HG02610 (cell line): ENCODE data around the gene SLC8A1.

ENCODE experiments used
- ATAC-seq: cut with Tn5 transposase; IDR thresholded peaks from one replicate; pipeline ENCODE4 v1.9.1; 2021; ENCODE audit warnings: mild to moderate bottlenecking, moderate library complexity; ENCODE audit not compliant: unreplicated experiment

Gene SLC8A1

DNA sequence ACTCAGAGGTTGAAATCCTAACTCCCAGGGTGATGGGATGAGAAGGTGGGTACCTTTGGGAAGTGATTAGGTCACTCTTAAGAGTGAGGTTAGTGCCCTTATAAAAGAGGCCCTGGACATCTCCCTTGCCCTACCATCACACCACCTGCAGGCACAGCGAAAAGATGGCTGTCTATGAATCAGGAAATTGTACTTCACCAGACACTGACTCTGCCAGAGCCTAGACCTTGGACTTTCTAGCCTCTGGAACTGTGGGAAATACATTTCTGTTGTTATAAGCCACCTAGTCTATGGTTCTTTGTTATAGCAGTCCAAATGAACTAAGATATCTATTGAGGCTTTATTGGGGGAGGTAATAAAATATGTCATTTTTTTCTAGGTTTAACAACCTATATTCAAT, 203.6 kb downstream of the SLC8A1 start:
- ATAC-seq = no peak

DNA sequence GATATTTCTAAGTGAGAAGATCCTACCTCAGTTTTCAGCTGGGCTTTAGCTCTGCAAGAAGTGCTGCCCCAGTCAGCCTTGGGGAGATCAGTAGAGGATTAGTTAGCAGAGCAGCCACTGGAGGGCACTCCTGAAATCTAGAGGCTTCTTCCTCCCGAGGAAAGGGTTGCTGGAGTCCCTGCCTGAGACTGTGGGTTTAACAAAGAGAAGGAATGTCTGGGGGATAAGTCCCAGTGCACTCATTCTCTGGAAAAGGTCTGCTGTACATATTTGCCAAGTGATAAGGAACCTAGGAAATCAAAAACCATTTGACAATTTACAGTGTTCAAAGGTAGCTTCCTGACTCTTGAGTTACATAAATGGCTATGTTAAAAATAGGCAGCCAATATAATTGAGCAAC, 207.2 kb downstream of the SLC8A1 start:
- ATAC-seq = peak; percentile 67

DNA sequence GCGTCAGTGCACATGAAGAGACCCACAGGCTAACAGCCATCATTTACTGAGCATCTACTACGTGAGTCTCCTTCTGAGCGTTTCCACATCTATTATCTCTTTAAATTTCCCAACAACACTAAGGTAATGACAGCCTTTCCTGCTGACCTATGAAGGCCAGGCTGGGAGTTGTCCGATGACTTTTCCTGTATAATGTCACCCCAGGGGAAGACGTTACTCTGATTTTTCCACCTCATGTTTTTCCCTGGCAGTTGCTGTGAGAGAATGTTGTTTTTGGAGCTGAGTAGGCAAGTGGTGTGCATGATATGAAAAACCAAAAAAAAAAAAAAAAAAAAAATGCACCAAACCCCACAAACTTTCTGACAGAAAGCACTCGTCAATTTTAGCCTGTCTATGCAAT, 207.6 kb downstream of the SLC8A1 start:
- ATAC-seq = no peak

DNA sequence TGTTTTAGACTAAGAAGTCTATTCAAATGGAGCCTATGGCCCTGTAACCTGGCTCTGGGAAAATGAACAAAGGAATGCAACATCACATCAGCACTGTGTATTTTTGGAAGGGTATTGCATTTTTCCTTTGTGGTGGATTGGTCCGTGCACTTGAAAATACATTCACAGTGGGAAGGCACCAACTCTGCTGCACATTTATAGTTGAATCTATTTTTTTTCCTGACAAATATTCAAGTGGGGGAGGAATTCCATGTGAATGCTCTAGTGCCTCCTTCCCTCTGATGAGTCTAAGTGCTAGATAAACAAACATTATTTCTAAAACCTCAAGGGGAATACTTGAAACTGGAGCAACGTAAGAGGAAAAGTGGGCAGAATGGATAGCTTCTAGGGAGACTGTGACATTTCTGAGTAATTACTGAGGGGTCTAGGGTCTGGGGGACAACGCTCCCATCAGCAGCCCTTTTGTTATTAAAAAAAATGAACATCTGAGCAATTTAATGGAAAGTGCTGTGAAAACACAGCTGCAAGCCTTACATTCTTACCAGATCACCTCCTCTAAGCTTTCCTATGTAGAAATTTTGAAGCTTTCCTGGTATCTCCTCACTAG, 208.2 kb downstream of the SLC8A1 start:
- no peak for ATAC-seq

DNA sequence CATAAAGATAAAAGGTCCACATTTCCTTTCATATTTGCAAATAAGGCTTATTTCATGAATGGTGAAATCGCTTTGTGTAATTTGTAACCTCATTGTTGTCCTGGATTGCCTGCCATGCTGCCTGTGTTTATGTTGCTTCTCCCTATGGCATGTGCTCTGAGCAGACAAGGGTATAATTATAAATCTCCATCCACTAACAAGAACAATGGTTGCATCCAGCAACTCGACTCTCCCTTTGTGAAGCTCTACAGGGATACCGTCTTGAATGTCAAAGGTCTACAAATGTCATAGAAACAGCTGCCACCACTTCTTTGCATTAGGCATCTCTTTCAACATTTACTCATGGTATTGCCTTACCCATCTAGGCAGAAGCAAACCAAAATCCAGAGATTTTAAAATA, 209.6 kb downstream of the SLC8A1 start:
- no peak for ATAC-seq

DNA sequence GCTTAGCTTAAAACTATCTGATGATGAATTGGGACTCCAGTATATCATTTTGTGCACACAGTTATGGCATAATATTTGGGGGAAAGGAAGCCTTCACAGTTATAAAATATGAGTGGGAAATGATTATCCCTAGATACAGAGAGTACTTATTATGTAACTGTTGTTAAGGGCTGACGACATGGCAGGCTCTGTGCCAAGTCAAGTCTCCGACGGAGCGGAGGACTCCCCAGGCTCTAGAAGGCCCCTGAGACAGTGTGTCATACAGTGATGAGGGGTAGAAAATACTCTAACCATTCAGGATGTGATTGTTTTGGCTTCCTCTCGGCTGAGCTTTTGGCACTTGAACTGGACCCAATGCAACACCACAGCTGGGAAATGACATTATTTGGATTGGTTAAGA, 211.8 kb downstream of the SLC8A1 start:
- no peak for ATAC-seq

DNA sequence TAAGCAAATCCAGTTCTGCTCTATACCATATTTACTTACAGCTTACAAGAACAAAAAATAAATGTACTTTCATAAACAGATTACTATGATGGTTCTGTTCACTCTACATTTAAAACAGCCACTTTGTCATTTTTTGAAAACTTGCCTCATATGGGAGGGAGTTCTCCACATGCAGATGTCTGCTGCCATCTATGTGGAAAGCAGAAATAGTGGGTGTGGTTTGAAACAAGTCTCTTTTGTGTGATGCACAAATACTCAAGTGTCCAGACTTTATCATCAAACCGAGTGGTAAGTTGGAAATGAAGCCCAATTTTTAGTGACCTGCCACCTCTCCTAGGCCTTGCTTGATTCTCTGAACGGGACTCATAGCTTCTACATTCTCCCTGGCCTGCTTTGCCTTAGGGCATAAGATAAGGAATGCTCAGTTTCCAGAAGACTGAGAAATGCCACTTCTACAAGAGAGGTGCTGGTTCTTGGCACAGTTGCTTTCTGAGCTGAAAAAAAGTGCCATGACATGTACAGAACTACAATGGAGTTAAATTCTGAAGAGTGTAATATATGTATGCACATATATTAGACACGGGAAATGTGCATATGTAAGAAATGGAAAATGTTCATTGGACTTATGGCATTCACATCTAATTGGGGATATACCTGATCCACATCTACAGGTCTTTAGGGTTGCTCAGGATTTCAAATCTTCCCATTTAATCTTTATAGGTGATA, 221.0 kb downstream of the SLC8A1 start:
- ATAC-seq = no peak

DNA sequence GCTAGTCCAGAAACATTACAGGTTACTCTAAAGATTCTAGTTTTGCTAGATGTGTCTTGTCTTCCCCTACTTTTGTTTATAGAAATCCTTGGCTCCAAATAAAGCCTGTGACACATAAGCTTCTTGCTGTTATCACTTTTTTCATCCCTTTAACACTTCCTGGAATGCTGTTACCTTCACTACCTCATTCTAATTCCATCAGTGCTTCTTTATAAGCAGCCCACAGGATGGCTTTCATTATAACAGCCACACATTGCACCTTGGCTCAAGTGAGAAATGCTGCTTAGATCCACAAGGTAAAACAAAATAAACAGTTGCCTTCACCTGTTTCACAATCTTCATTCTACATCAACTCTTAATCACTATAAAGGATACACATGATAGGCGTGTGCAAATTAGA, 221.7 kb downstream of the SLC8A1 start:
- no peak for ATAC-seq

DNA sequence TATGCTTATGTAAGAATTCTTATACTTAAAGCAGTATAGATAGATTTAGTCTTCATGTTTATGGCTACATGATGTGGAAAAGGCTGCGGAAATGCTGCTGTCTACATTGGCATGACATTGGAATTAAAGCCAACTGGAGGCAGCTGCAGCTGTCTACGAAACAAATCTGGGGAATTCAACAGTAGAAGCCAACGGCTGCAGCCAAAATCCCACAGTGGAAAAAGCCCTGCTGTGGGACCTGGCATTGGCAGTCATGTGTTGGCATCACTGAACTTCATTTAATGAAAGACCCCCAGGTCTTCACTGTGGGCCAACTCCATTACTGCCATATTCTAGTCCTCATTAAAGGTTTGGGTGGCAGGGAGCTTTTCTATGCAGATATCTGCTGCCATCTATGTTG, 223.6 kb downstream of the SLC8A1 start:
- no peak for ATAC-seq

DNA sequence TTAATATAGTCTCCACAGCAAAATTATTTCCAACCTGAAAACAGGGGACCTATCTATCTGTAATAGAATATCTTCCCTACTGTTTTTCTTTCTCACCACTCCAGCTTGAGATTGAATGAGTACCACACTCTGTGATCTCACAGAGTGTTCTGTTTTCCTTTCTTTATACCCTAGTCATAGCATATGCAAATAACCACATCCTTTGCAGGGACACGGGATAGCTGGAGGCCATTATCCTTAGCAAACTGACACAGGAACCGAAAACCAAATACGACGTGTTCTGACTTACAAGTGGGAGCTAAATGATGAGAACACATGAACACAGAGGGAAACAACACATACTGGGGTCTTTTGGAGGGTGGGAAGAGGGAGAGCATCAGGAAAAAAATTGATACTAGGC, 224.7 kb downstream of the SLC8A1 start:
- ATAC-seq = no peak

DNA sequence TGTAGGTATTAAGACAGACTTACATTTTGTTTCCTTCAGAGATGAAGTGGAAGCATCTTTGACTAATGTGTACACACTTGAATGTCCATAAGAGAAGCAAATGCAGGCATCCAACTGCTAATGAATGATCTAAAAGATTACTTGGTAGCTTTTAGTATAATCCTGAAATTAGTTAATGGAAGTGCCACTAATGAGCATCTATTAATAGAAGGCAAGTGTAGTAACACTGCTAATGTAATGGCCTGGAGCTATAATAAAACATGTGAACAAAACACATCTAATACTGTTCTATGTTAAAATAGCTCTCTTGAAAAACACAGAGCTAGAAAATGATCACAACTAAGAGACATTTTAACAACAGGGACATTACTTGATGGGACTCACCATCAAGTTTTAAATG, 225.3 kb downstream of the SLC8A1 start:
- no peak for ATAC-seq

DNA sequence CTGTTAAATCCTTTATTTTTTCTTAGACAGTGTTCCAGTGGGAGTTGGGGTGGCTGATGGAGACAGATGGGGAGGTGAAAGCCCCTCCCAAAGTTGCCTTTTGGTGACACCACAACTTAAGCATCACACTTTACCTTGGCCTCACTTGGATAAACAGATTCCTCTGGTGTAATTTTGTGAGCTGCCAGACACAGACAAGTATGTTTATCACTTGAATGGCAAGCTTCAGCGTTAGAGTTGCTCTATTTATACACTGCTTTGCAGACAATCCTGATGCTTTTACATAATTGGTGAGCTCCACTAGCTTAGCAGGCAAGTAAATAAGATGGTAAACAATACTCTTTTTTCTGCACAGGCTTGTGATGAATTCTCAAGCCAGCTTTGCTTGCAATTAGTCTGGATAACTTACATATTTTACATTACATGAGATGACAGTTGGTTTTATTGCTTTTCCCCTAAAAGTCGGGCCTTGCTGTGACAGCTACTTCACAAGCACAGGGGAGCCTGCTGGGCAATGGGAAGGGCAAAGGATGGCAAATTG, 226.2 kb downstream of the SLC8A1 start:
- ATAC-seq = no peak

DNA sequence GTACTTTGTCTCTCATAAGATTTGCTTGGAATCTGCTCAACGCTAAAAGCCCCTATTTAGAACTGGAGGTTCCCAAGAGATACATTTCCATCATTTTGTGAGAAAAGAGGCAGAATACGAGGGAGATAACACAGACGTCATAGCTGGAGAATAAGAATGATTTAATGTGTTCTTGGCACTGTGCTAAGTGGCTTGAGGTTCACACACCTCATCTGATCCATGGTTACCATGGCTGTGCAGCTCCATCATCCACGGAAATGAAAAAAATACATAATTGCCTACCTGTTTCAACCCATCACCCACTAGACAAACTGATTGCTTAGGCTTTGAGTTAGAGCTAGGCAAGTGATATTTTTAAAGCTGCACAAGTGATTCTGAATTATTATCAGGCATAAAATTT, 227.6 kb downstream of the SLC8A1 start:
- no peak for ATAC-seq

DNA sequence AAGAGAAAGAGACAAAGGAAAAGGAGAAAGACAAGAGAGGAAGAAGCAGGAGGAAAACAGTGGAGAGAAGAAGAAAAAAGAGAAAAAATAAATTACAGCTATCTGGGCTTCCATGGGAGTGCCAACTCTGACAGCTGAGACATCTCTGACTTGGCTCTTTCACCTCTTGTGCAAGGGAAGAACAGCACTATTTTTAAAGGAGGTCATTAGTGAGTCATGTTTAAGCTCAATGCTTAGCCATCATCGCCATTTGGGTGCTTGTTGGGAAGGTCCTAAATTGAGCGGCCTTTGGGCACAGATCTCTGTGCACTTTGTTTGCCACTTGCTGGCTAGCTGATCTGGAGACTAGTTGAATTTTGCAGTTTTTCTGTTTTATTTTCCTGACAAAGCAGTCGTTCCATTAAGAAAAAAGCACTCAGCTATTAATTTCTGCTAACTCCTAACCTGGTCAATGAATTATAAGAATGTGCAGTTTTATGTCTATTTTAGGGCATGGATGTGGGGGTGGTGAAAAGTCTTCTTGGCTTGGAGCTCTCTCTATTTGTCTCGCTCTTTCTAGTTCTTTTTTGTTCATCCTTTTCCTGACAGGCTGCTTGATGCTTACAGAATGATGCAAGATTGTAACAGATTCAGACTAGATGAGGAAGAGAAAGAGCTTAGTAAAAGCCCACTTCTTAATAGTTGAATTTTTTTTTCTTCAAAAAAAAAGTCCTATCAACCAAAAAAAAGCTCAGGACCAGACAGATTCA, 231.5 kb downstream of the SLC8A1 start:
- ATAC-seq = no peak

DNA sequence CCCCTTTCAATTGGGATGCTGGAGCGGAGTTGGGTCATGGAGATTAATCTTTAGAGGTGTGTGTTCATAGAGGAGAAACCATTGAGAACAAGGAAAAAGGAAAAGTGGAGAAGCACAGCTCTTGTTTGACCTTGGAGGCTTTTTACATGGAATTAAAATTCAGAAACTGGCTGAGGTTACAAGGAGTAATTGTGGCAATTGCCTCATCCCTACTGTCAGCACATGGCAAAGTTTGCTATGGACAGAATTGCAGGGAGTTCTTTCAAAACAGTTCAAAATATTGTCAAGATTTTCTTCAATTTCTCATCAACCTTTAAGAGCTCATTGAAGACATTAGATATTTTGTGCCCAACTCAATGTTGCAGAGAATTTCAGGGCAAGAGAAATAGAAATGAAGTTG, 232.7 kb downstream of the SLC8A1 start:
- no peak for ATAC-seq

DNA sequence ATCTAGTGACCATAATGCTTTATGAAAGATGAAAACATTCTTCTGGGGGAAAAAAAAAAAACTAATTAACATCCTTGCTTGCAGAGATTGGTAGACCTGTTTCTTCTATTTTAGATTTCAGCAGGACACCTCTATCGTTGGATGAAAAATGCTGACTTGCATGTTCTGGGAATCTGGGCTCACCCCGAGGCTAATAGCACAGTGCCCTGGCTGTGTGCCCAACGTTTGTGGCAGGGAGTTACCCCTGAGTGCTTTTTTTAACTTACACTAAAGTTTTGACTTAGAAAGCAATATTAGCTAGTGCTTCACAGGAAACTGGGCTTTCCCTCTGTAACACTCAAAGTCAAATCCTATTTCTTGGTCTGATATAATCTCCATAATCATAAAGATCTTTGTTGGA, 233.2 kb downstream of the SLC8A1 start:
- peak; percentile 49 for ATAC-seq

DNA sequence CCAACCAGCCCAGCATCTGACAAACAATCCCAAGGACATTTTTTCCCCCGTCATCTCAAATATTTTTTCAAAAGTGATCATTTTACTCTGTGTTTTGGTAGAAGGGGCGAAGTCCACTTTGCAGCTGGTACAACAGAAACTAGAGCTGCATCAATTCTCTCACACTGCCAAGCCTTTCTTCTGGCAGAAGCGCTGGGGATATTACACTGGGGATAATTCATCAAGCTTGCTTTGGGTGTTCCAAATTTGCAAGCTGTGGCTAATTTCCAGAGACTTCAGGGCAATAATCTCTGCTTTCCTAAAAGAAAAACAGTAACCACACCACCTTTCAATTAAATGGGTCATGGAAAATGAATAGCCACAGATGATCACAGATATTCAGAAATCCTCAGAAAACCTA, 238.3 kb downstream of the SLC8A1 start:
- ATAC-seq = no peak

DNA sequence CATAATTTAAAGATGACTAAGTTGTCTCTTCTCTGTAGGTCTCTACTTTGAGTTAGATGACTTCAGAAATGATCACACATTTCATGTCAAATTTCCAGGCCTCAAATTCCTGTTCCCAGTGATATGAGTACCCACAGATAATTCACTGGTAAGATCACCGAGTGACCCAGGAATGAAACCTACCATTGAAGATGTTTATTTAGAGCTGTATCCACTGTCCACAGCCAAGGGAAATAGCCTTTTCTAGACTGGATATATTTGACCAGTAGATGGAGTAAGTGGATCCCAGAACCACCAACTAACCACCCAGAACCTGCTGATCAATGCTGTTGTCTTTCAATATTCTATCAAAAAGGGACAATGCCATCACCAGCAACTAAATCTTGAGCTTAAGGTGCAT, 238.8 kb downstream of the SLC8A1 start:
- ATAC-seq = no peak

DNA sequence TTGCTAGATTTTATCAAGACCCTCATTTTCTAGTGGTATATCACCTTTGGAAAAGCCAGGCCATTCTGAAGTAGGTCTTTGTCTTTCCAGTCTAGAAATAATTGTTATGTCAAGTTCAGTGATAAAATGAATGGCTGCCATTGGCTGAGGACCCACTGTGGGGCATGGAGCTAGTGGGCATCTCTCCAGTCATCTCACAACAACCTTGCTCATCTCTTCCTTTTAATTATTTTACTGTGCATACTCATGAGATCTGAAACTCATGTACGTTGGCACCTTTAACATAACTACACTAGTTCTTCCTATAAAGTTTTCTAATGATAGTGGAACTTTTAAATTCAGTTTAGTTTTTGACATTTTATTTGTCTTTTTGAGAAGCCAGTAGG, 240.9 kb downstream of the SLC8A1 start:
- ATAC-seq = no peak

DNA sequence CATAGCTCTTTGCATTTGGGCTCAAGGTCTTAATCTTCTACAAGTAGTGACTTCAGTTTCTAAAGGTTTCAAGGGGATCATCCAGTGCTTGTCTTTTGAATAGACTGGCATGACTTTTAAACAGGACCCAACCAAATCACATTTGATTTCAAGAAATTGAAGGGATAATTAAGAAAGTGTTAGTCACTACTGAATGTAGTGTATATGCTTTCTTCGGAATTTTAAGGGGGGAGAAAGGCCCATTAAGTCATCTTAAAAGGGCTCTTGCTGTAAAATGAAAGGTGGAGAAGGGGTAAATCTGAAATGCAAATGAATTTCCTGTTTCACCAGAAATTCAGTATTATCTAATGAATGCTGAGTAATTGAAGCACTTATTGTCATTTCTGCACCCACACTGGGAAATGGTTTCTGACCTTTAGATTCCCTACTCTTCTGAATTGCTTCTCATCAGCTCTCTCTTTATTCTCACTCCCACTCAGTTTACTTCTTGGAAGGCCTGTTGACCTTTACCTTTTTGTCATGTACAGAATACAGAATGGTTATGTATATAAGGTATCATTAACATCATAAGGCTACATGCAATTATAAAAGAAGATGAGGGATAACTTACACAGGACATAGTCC, 241.4 kb downstream of the SLC8A1 start:
- ATAC-seq = no peak

DNA sequence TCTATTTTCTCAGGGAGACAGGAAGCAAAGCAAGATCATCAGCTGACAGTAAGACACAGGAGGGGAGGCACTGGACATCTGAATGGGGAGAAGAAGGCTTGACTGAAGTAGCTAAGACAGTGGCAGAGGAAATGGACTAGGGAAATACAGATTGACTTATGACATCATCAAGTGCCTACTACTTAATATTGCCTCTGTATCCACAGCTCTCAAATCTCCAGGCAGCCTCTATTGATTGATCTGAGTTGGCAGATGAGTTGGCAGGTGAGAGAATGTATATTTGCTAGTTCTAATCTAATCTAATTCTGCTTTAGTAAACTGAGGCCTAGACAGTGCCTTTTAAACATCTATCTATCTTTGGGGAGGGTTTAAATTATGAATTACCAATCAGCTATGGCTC, 242.1 kb downstream of the SLC8A1 start:
- ATAC-seq = no peak

DNA sequence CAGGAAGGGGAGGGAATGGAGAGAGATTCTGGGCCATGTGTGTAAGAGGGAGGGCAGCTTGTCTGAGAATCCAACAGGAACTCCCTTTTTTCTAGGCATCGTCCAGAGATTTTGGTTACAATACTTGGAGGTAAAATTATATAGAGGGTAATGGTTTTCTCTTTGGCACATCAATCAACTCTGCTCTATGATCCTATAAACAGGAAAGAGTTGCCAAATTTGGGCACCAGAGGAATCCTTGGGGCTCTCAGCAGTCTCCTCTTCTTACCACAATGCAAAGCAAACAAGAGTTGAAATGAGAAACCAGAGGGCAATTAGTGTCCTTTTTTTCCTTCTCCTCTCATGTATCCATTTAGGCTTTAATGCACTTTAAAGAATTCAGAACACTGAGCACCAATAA, 243.4 kb downstream of the SLC8A1 start:
- ATAC-seq = no peak
